Gastrocnemius medialis (tissue), 4 donors: Measurements from ENCODE around the gene GTPBP6. TPM values are rescaled to one million over a fixed set of nuclear protein-coding genes. Genes with fewer than 3 reads are reported as not detected.

Source experiments
- ATAC-seq, 2 donors: fragments of 150-250 bp; one replicate each; pipeline ENCODE4 v1.9.1; 2016
- DNase-seq, 2 donors: peaks; one replicate each; pipeline ENCODE4 v3.0.0-alpha.2; 2019
- H3K27ac ChIP-seq, 4 donors: fragments of 200-600 bp; sonication (generic); 1 replicate in 1 of 4; 2 replicates in 3 of 4; pipeline ENCODE4 v1.5.1; 2016 to 2018; ENCODE audit warnings: mild to moderate bottlenecking in 2 of 4, moderate library complexity in 1 of 4
- H3K27me3 ChIP-seq, 3 donors: fragments of 200-600 bp; sonication (generic) in 2 of 3; 1 replicate in 1 of 3; 2 replicates in 2 of 3; pipeline versions ENCODE4 v1.5.1 to v1.6.0; 2016 to 2019; ENCODE audit warnings: mild to moderate bottlenecking in 1 of 3, moderate library complexity in 1 of 3
- H3K36me3 ChIP-seq, 2 donors: fragments of 200-600 bp; sonication (generic) in 1 of 2; one replicate each; pipeline ENCODE4 v1.5.1; 2017 to 2018
- H3K4me1 ChIP-seq, 2 donors: fragments of 200-600 bp; sonication (generic) in 1 of 2; one replicate each; pipeline ENCODE4 v1.5.1; 2016 to 2017; ENCODE audit warnings: mild to moderate bottlenecking in 2 of 2
- H3K4me3 ChIP-seq, 4 donors: fragments of 200-600 bp; sonication (generic) in 3 of 4; 1 replicate in 1 of 4; 2 replicates in 3 of 4; pipeline ENCODE4 v1.5.1; 2016 to 2019; ENCODE audit warnings: mild to moderate bottlenecking in 2 of 4
- H3K9me3 ChIP-seq, 3 donors: fragments of 200-600 bp; sonication (generic) in 2 of 3; 1 replicate in 1 of 3; 2 replicates in 2 of 3; pipeline ENCODE4 v1.5.1; 2016 to 2019
- POLR2A ChIP-seq, 2 donors: fragments of 450-650 bp; IDR thresholded peaks; one replicate each; pipeline ENCODE4 v1.6.1; 2017; ENCODE audit warnings: antibody characterized with exemption in 2 of 2, mild to moderate bottlenecking in 2 of 2, moderate library complexity in 2 of 2
- in situ Hi-C, 4 donors: fragments of 200-750 bp; cut with MboI; loops; one replicate each; pipeline versions ENCODE4 v1.15.0 to v1.8.0; 2017; ENCODE audit warnings: low sequenced_read_pairs in 4 of 4
- intact Hi-C: fragments of 100-400 bp; cut with DNase I; formaldehyde crosslinking; loops from one replicate; pipeline ENCODE4 v1.15.1; 2023; ENCODE audit warnings: low total_unique reads
- total RNA-seq, 4 donors: library from RNA; depleted of rRNA; stranded (reverse); fragments of >200 nt; gene quantifications; one replicate each; pipeline versions ENCODE4 v1.1.0 to v1.2.3, GENCODE V29; 2016
- TF ChIP-seq, protein P1 (sequence below), 5 experiments: fragments of 450-650 bp in 3 of 5; fragments of 200-600 bp in 2 of 5; sonication (generic) in 2 of 5; IDR thresholded peaks in 4 of 5; conservative IDR thresholded peaks in 1 of 5; 1 replicate in 4 of 5; 2 replicates in 1 of 5; pipeline ENCODE4 v1.5.1; 2016 to 2019; ENCODE audit warnings: antibody characterized with exemption in 5 of 5, mild to moderate bottlenecking in 3 of 5, moderate library complexity in 3 of 5

Gene GTPBP6
- total RNA-seq = 10 to 100 TPM; 40.1 to 79.4 (median 46.9) TPM

GRCh38 chrX:318739-319578 is at the start of gene GTPBP6:
Gene GTPBP6 (minus strand): TSS chrX:318796. CDS start chrX:318787, 9 bp downstream.
- H3K4me1 ChIP-seq = peaks cover 9 to 22% of the 10 kb centered on the region in 2 donors
- no peaks in the 10 kb centered on the region for H3K9me3 ChIP-seq
- peaks cover 0 to 11% of the 10 kb centered on the region in 2 donors for H3K36me3 ChIP-seq
- intact Hi-C loops (loop anchor here (2.0 to 5.0 kb wide), 2 partner anchors 52 to 68 kb away; partner anchors contain the start of gene PPP2R3B), in situ Hi-C loops (no loop called here)
- H3K27me3 ChIP-seq = peaks cover 0 to under 1% (median 0%) of the 10 kb centered on the region in 3 donors
- ATAC-seq (peak; percentile 75 to 83), DNase-seq (peak; percentile 100)
- peak; percentile 65 to 82 for TF ChIP-seq POLR2A (IDR thresholded peaks at IDR 0.05)
- TF ChIP-seq, protein P1, sequence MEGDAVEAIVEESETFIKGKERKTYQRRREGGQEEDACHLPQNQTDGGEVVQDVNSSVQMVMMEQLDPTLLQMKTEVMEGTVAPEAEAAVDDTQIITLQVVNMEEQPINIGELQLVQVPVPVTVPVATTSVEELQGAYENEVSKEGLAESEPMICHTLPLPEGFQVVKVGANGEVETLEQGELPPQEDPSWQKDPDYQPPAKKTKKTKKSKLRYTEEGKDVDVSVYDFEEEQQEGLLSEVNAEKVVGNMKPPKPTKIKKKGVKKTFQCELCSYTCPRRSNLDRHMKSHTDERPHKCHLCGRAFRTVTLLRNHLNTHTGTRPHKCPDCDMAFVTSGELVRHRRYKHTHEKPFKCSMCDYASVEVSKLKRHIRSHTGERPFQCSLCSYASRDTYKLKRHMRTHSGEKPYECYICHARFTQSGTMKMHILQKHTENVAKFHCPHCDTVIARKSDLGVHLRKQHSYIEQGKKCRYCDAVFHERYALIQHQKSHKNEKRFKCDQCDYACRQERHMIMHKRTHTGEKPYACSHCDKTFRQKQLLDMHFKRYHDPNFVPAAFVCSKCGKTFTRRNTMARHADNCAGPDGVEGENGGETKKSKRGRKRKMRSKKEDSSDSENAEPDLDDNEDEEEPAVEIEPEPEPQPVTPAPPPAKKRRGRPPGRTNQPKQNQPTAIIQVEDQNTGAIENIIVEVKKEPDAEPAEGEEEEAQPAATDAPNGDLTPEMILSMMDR (IDR thresholded peaks at IDR 0.05 in 4 of 5, conservative IDR thresholded peaks at IDR 0.05 in 1 of 5) = peak in 3 of 5 experiments; percentile 17 to 26 (median 21)
- peak within 1 kb of the TSS; percentile 88 to 94 (median 90) for H3K4me3 ChIP-seq
- H3K27ac ChIP-seq = peak within 1 kb of the TSS; percentile 91 to 99 (median 99)

DNA sequence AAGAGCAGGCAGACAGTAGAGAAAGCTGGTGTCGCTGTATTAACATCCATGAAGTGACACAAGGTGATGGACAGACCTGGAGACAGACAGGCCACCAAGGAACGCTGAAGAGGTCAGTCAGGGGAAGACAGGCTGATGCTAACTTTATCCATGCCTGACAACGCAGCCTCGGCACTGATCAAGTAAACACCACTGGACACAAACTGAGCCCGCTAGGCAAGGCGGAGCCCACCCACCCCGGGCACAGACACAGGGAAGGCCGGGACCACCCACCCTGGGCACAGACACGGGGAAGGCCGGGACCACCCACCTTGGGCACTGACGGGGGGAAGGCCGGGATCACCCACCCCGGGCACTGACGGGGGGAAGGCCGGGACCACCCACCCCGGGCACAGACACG is 49.3 kb upstream of the GTPBP6 start:
- peak overlapping the region; percentile 89 to 98 (median 94) for H3K27ac ChIP-seq
- peak in 1 of 2 donors; percentile 70 for DNase-seq
- no peaks in the 10 kb centered on the region for H3K36me3 ChIP-seq
- ATAC-seq = peak; percentile 29 to 55
- H3K27me3 ChIP-seq = no peaks in the 10 kb centered on the region
- H3K4me3 ChIP-seq = peak overlapping the region in 3 of 4 donors; percentile 12 to 65 (median 40)
- no peaks in the 10 kb centered on the region for H3K9me3 ChIP-seq
- in situ Hi-C loops = no loop called here
- intact Hi-C loops = no loop called here
- peaks cover 36 to 45% of the 10 kb centered on the region in 2 donors for H3K4me1 ChIP-seq
- TF ChIP-seq, protein P1 (IDR thresholded peaks at IDR 0.05 in 4 of 5, conservative IDR thresholded peaks at IDR 0.05 in 1 of 5) = no peak
- no peak for TF ChIP-seq POLR2A (IDR thresholded peaks at IDR 0.05)

- Histone ChIP-seq H3K9me3 (no peaks in the 10 kb centered on the region), H3K4me1 (peaks cover 33 to 40% of the 10 kb centered on the region in 2 donors), H3K4me3 (no peak overlapping the region), H3K27me3 (no peaks in the 10 kb centered on the region), H3K36me3 (no peaks in the 10 kb centered on the region), H3K27ac (peak overlapping the region; percentile 89 to 98 (median 94))
- in situ Hi-C loops (no loop called here), intact Hi-C loops (no loop called here)
- ATAC-seq = peak in 1 of 2 donors; percentile 9
- TF ChIP-seq, protein P1 (IDR thresholded peaks at IDR 0.05 in 4 of 5, conservative IDR thresholded peaks at IDR 0.05 in 1 of 5) = no peak
- no peak for TF ChIP-seq POLR2A (IDR thresholded peaks at IDR 0.05)
- no peak for DNase-seq
Measured at GRCh38 chrX:367349-367748, 48.8 kb upstream of the GTPBP6 start.

DNA sequence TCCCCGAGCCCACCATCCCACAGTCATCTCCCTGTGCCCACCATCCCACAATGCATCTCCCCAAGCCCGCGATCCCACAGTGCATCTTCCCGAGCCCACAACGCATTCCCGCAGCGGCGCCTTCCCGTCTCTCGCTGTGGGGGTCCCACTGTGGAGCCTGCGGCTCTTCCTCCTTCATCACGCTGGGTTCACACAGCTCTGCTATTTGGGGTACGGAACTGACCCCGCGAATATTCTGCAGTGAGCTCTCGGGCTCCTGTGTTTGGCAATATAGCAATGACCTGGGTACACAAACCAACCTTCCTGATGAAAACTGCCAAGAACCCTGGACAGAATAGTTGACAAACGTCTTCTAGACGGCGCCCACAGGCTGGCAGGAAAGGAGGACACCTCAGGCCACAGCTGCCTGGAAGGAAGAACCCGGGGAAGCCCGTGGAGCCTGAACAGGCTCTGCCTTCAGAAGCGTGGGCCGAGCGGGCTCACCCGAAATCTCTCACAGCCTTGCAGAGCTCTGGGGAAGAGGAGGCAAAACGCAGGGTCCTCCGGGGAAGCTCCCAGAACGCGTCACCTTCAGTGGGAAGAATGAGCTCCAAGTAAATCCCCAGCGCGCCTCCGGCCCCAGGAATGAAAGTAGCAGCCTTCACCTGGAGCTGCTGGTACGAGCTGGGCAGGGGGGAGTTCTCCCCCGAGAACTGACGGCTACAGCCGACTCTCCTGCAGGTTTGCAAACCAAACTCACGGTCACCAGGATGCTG is 45.2 kb upstream of the GTPBP6 start:
- H3K9me3 ChIP-seq = no peaks in the 10 kb centered on the region
- DNase-seq = no peak
- no peak overlapping the region for H3K27ac ChIP-seq
- peaks cover 0 to 23% of the 10 kb centered on the region in 2 donors for H3K36me3 ChIP-seq
- no peak for TF ChIP-seq POLR2A (IDR thresholded peaks at IDR 0.05)
- TF ChIP-seq, protein P1 (IDR thresholded peaks at IDR 0.05 in 4 of 5, conservative IDR thresholded peaks at IDR 0.05 in 1 of 5) = no peak
- intact Hi-C loops (no loop called here), in situ Hi-C loops (no loop called here)
- no peak for ATAC-seq
- peaks cover 10 to 17% of the 10 kb centered on the region in 2 donors for H3K4me1 ChIP-seq
- no peak overlapping the region for H3K4me3 ChIP-seq
- H3K27me3 ChIP-seq = no peaks in the 10 kb centered on the region
